ENCODE data around the gene RCL1.

GRCh38 chr9:4879115-4879558 lies 86.4 kb downstream of the RCL1 start:
- TF ChIP-seq CTCF (IDR thresholded peaks at IDR 0.05) = no peak
- TF ChIP-seq POLR2AphosphoS5 (IDR thresholded peaks at IDR 0.05) = no peak
- TF ChIP-seq POLR2A (IDR thresholded peaks at IDR 0.05) = no peak
